ENCODE data around the gene GPD2. TPM values are rescaled to one million over a fixed set of nuclear protein-coding genes. Genes with fewer than 3 reads are reported as not detected.

Gene GPD2
- total and polyA plus RNA-seq, 11 donors: 3.5 to 24.8 (median 14.1) TPM

DNA sequence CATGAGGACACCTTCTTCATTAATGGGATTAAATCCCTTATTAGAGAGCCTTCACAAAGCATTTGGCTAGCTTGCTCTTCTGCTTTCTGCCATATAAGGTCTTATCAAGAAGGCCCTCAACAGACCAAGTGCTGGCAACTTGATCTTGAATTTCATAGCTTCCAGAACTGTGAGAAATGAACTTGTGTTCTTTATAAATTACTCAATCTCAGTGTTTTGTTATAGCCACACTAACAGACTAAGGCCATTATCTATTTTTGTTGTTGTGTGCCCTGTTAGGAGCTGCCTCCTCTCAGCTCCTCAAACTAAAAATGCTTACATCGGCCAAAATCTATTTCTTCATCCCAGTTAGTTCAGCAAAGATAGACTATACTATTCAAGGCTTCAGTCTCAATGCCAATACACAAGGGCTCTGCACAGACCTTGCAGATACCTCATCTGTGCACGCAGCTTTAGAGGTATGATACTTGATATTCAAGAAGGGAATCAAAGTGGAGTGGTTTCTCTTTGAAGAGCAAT, 182.9 kb downstream of the GPD2 start:
- intact Hi-C loops (cut with DNase I): no loop called here
- ATAC-seq: no peak
- WGBS, 4 donors: 79 to 89% (median 83%) methylated on average over 2 of the region's 2 CpGs
- DNase-seq: no peak
- H3K27ac ChIP-seq: no peak overlapping the region
- no peaks in the 10 kb centered on the region for H3K27me3 ChIP-seq
- no peaks in the 10 kb centered on the region for H3K4me1 ChIP-seq
- no peaks in the 10 kb centered on the region for H3K36me3 ChIP-seq
- no peak overlapping the region for H3K4me3 ChIP-seq
- H3K9me3 ChIP-seq: peaks cover 0 to 9% (median 0%) of the 10 kb centered on the region in 12 donors
- TF ChIP-seq, protein P1, sequence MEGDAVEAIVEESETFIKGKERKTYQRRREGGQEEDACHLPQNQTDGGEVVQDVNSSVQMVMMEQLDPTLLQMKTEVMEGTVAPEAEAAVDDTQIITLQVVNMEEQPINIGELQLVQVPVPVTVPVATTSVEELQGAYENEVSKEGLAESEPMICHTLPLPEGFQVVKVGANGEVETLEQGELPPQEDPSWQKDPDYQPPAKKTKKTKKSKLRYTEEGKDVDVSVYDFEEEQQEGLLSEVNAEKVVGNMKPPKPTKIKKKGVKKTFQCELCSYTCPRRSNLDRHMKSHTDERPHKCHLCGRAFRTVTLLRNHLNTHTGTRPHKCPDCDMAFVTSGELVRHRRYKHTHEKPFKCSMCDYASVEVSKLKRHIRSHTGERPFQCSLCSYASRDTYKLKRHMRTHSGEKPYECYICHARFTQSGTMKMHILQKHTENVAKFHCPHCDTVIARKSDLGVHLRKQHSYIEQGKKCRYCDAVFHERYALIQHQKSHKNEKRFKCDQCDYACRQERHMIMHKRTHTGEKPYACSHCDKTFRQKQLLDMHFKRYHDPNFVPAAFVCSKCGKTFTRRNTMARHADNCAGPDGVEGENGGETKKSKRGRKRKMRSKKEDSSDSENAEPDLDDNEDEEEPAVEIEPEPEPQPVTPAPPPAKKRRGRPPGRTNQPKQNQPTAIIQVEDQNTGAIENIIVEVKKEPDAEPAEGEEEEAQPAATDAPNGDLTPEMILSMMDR (IDR thresholded peaks at IDR 0.05): no peak
- no peak for TF ChIP-seq POLR2A (IDR thresholded peaks at IDR 0.05)

DNA sequence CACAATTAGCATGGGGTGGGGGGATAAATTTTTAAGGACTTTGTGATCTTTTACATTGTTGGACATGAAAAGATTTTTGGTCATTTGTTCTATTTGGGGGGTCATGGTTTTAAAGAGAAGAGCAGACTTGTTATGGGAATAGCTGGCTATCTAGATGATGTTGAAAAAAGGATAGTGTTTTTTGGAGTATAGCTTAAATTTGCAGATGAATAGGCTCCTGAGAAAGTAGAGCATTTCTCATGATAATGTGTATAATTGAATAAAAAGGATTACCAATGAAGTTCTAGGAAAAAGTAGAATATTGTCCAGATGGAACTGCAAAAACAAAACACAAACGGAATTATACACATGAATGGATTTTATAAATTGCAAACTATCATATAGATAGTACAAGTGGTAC, 186.3 kb downstream of the GPD2 start:
- Histone ChIP-seq H3K36me3 (no peaks in the 10 kb centered on the region), H3K9me3 (peaks cover 0 to 15% (median 4%) of the 10 kb centered on the region in 12 donors), H3K4me1 (no peaks in the 10 kb centered on the region), H3K27ac (no peak overlapping the region), H3K4me3 (no peak overlapping the region), H3K27me3 (no peaks in the 10 kb centered on the region)
- TF ChIP-seq POLR2A (IDR thresholded peaks at IDR 0.05): no peak
- TF ChIP-seq, protein P1 (IDR thresholded peaks at IDR 0.05): no peak
- 77 to 94% (median 88%) methylated on average over 1 of the region's 1 CpG for WGBS, 4 donors
- ATAC-seq (no peak), DNase-seq (no peak)
- intact Hi-C loops (cut with DNase I): no loop called here

DNA sequence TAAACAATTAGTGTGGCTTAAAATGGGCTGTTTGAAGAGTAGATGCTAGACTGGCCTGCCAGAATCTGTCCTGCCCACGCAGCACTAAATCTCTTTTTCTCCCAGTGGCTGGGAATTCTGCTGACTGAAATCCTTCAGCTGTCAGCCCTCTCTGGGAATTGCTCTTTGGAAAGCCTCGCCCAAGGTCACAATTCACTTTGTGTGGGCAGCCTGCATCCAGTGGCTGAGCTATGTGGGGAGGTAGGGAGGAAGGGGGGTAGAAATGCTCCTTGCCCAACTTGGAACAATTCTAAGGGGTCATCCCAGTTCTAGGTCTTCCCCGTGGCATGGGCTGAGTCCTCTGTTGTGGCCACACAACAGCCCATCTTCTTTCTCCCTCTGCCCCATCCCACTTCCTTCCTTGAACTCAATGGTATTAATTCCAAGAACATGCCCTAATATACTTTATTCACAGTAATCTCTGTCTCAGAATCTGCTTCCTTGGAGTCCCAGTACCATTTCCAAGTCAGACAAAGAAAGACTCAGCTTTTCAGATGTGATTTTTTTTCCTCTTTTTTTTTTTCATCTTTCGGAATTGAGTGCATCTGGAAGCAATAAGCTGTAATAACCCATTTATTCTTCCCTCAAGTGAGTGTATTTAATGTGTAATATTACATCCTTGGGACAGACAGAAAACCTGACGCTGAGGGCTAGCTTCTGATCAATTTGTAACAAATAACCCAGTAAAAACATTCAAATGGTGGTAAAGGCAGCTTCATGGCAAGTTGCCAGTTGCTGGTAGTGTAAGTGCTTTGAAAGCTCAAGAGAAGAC, 189.4 kb downstream of the GPD2 start:
- Histone ChIP-seq H3K9me3 (peaks cover 0 to 15% (median 4%) of the 10 kb centered on the region in 12 donors), H3K27me3 (no peaks in the 10 kb centered on the region), H3K4me3 (no peak overlapping the region), H3K4me1 (no peaks in the 10 kb centered on the region), H3K36me3 (no peaks in the 10 kb centered on the region), H3K27ac (peak overlapping the region in 6 of 12 donors; percentile 0 to 59 (median 40))
- TF ChIP-seq, protein P1 (IDR thresholded peaks at IDR 0.05): no peak
- TF ChIP-seq POLR2A (IDR thresholded peaks at IDR 0.05): no peak
- ATAC-seq (peak; percentile 37 to 86 (median 62)), DNase-seq (peak in 4 of 5 donors; percentile 27 to 53 (median 45))
- intact Hi-C loops (cut with DNase I): no loop called here
- 49 to 68% (median 58%) methylated on average over 5 of the region's 5 CpGs for WGBS, 4 donors

DNA sequence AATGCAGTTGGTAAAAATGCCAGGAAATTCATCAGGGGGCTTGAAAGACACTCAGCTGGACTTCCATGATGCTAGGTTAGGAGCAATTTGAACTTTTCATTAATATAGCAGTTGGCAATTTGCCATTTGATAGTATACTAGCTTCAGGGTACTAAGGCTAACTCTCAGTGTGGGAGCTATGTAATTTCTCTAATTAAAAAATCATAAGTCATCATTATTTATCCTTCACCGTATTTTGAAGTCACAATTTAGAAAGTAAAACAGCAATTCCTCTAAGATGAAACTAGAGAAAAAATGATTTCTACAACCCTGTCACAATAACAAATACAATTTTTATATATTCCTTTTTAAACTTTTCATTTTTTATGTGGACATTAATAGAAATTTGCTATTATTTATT, 190.8 kb downstream of the GPD2 start:
- no peaks in the 10 kb centered on the region for H3K36me3 ChIP-seq
- ATAC-seq (no peak), DNase-seq (no peak)
- H3K27ac ChIP-seq: no peak overlapping the region
- H3K27me3 ChIP-seq: no peaks in the 10 kb centered on the region
- no peaks in the 10 kb centered on the region for H3K4me1 ChIP-seq
- no peak overlapping the region for H3K4me3 ChIP-seq
- TF ChIP-seq, protein P1 (IDR thresholded peaks at IDR 0.05): no peak
- TF ChIP-seq POLR2A (IDR thresholded peaks at IDR 0.05): no peak
- H3K9me3 ChIP-seq: peaks cover 0 to 14% (median 2%) of the 10 kb centered on the region in 12 donors
- intact Hi-C loops (cut with DNase I): no loop called here
- 83 to 89% (median 88%) methylated on average over 1 of the region's 1 CpG for WGBS, 4 donors

Measured in heart left ventricle (tissue), 16 donors.